GM08714 (cell line): Measurements from ENCODE around the gene IRAK1.

Source experiments
- H3K4me3 ChIP-seq: fragments of 200-500 bp; sonication (Bioruptor generic); 2 replicates; pipeline ENCODE4 v1.5.1; 2014; ENCODE audit warnings: mild to moderate bottlenecking, low read length, inconsistent platforms
- ZNF274 ChIP-seq: IDR thresholded peaks from 2 replicates; pipeline ENCODE4 v1.6.1; 2012; ENCODE audit warnings: mild to moderate bottlenecking, low read depth, low read length

Gene IRAK1

GRCh38 chrX:153969904-153970356, 49.8 kb downstream of the IRAK1 start:
- H3K4me3 ChIP-seq, result peak overlapping the region; percentile 85
- TF ChIP-seq ZNF274, result no peak

GRCh38 chrX:153969125-153969903, 50.4 kb downstream of the IRAK1 start:
- peak overlapping the region; percentile 85 for H3K4me3 ChIP-seq
- no peak for TF ChIP-seq ZNF274

DNA sequence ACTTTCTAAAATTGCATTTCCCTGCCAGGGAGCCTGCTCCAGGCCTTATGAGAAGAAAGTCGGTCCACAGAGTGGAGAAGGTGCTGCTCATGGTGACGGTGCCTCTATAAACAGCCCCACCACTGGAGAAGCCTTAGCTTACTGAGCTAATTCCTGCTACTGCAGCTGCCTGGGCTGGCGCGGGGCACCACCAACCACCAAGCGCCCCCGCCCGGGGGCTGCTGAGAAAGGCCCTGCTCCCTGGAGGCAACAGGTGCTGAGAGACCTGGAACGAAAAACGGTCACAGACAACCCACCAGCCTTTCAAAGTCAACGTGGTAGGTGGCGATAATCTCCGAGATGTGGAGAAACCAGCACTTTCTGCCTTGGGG, 51.0 kb downstream of the IRAK1 start:
- peak overlapping the region; percentile 85; the same call in 1 of the 2 replicates for H3K4me3 ChIP-seq
- no peak for TF ChIP-seq ZNF274

GRCh38 chrX:153968255-153968654, 51.4 kb downstream of the IRAK1 start:
- TF ChIP-seq ZNF274, result no peak
- peak overlapping the region; percentile 85; the same call in 1 of the 2 replicates for H3K4me3 ChIP-seq

GRCh38 chrX:153967536-153968224, 52.0 kb downstream of the IRAK1 start:
- TF ChIP-seq ZNF274, result no peak
- H3K4me3 ChIP-seq, result peak overlapping the region; percentile 85; the same call in 1 of the 2 replicates

GRCh38 chrX:153966841-153967535, 52.7 kb downstream of the IRAK1 start:
- no peak overlapping the region; the same call in 1 of the 2 replicates for H3K4me3 ChIP-seq
- TF ChIP-seq ZNF274, result no peak

GRCh38 chrX:153966283-153966688, 53.4 kb downstream of the IRAK1 start:
- TF ChIP-seq ZNF274, result no peak
- no peak overlapping the region for H3K4me3 ChIP-seq

DNA sequence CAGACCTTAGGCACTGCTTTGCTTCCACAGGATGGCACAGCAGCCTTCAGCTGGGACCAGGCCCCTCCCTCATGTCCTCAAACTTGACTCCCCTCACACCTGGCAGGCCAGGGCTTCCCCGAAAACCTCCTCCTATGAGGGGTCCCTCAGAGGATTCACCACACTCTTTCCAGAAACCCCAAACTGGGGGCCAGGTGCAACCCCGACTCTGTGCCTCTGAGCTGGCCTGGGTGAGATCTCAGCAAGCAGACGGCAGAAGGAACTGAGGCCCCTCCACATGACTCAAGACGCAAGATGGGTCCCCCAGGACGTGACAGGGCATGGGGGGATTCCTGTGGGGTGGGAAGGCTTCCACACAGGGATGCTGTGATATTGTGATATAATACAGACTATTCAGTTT, 54.3 kb downstream of the IRAK1 start:
- no peak for TF ChIP-seq ZNF274
- H3K4me3 ChIP-seq, result no peak overlapping the region

DNA sequence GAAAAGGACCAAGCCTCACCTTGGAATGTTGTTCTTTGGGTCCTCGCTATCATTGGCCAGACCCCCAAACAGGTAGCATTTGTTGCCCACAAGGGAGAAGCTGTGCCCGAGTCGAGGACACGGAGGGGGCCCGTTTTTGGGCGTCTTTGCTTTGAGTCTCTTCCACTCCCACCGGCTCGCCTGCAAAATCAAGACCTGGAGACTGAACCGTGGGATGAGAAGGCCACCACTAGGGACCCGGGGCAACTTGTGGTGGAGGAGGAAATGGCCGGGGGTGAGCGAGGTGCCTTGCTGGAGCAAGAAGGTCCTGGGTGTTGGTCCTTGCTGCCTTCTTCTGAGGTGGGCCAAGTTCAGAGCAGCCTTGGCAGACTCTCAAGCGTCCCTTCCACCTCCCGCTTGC, 55.6 kb downstream of the IRAK1 start:
- TF ChIP-seq ZNF274, result no peak

DNA sequence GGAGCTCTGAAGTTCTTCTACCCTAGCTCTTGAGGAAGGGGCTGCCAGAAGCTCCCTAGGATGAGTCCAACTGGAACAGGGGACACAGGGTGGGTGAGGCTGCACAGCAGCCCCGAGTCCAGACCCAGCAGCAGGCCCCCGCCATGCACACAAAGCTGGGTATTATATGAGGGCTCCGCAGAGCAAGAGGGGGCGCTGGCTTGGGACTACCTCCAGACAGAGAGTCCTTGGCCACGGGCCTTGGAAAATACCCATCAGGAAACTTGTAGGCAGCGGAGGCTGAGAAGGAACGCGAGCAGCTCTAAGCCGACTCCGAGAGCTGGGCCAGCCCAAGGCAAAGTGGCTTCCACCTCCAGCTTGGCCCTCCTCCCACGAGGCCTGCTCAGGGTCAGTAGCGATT, 56.2 kb downstream of the IRAK1 start:
- no peak overlapping the region for H3K4me3 ChIP-seq
- no peak for TF ChIP-seq ZNF274

More for the DNA sequence above, 55.6 kb downstream of the IRAK1 start:
- no peak overlapping the region for H3K4me3 ChIP-seq

DNA sequence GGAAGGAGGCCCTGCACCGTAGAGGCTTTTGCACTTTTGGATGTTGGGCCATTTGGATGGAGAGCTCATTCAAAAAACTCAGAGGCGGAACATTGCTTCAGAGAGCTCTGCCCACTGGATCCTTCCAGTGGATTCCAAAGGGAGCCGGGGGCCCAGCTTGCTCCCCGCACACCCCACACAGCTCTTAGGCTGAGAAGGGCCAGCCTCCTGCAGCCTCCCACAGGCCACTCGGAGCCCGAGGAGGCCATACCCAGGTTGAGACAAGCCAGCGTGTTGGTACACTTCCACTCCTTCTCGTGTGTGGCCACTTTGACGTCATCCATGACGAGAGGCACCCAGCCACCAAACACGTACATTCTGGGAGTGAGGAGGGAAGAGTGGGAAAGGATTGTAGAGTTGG, 58.4 kb downstream of the IRAK1 start:
- no peak for TF ChIP-seq ZNF274
- H3K4me3 ChIP-seq, result no peak overlapping the region

- no peak overlapping the region for H3K4me3 ChIP-seq
Observed at GRCh38 chrX:153960786-153961185, 58.9 kb downstream of the IRAK1 start.

More at GRCh38 chrX:153960786-153961185, 58.9 kb downstream of the IRAK1 start:
- TF ChIP-seq ZNF274, result no peak
